SK-N-SH (cell line): Measurements from ENCODE around the gene NCAM1.

Experiments used
- CTCF ChIP-seq: fragments of 200-600 bp; sonication (generic); IDR thresholded peaks from 2 replicates; pipeline ENCODE4 v1.6.1; 2017; ENCODE audit warnings: antibody characterized with exemption, mild to moderate bottlenecking, moderate library complexity
- EP300 ChIP-seq, 2 experiments: IDR thresholded peaks; 2 replicates each; pipeline versions ENCODE4 v1.4.0 to v1.6.1; 2012; ENCODE audit warnings: borderline replicate concordance in 1 of 2, low read depth in 1 of 2, low read length in 1 of 2
- EZH2phosphoT487 ChIP-seq: fragments of 200-600 bp; sonication (generic); IDR thresholded peaks from 2 replicates; pipeline ENCODE4 v1.6.1; 2017; ENCODE audit warnings: low read depth, mixed run types, mild to moderate bottlenecking, antibody characterized with exemption, moderate library complexity, borderline replicate concordance
- FOXM1 ChIP-seq: IDR thresholded peaks from 2 replicates; pipeline ENCODE4 v1.4.0; 2012; ENCODE audit warnings: low read depth, mild to moderate bottlenecking
- MAX ChIP-seq: IDR thresholded peaks from 2 replicates; pipeline ENCODE4 v1.4.0; 2012; ENCODE audit warnings: low read depth
- POLR2AphosphoS5 ChIP-seq: IDR thresholded peaks from 2 replicates; pipeline ENCODE4 v1.6.1; 2012; ENCODE audit warnings: low read depth, low read length
- RFX5 ChIP-seq: IDR thresholded peaks from 2 replicates; pipeline ENCODE4 v1.6.1; 2012; ENCODE audit warnings: mild to moderate bottlenecking, improper control_type of control experiment, low read length
- TAF1 ChIP-seq: IDR thresholded peaks from 2 replicates; pipeline ENCODE4 v1.6.1; 2012; ENCODE audit warnings: low read depth, mild to moderate bottlenecking, low read length, moderate library complexity, borderline replicate concordance
- TEAD4 ChIP-seq: IDR thresholded peaks from 2 replicates; pipeline ENCODE4 v1.4.0; 2012; ENCODE audit warnings: mild to moderate bottlenecking, borderline replicate concordance; ENCODE audit not compliant: insufficient read depth
- YY1 ChIP-seq: IDR thresholded peaks from 2 replicates; pipeline ENCODE4 v1.4.0; 2012; ENCODE audit warnings: low read depth, mild to moderate bottlenecking
- ZBTB33 ChIP-seq: IDR thresholded peaks from 2 replicates; pipeline ENCODE4 v1.4.0; 2012; ENCODE audit warnings: low read depth, borderline replicate concordance

- TF ChIP-seq EZH2phosphoT487 (no peak), EP300 (IDR thresholded peaks at IDR 0.05; ENCODE audit: borderline replicate concordance in 1 of 2, low read depth in 1 of 2, low read length in 1 of 2) (no peak), ZBTB33 (no peak), MAX (no peak), TAF1 (no peak), CTCF (no peak), POLR2AphosphoS5 (no peak), RFX5 (no peak), YY1 (no peak), TEAD4 (no peak), FOXM1 (no peak)
Measured at GRCh38 chr11:113065330-113065729, 104.1 kb downstream of the NCAM1 start.
